GM12874 (cell line): ENCODE data around the gene F12.

Source experiments
- TF ChIP-seq, protein P1 (sequence below): IDR thresholded peaks from 2 replicates; pipeline ENCODE4 v1.5.1; 2011; ENCODE audit warnings: low read depth, mild to moderate bottlenecking, control low read depth, low read length, moderate library complexity; ENCODE audit not compliant: insufficient read depth

The F12 gene

DNA sequence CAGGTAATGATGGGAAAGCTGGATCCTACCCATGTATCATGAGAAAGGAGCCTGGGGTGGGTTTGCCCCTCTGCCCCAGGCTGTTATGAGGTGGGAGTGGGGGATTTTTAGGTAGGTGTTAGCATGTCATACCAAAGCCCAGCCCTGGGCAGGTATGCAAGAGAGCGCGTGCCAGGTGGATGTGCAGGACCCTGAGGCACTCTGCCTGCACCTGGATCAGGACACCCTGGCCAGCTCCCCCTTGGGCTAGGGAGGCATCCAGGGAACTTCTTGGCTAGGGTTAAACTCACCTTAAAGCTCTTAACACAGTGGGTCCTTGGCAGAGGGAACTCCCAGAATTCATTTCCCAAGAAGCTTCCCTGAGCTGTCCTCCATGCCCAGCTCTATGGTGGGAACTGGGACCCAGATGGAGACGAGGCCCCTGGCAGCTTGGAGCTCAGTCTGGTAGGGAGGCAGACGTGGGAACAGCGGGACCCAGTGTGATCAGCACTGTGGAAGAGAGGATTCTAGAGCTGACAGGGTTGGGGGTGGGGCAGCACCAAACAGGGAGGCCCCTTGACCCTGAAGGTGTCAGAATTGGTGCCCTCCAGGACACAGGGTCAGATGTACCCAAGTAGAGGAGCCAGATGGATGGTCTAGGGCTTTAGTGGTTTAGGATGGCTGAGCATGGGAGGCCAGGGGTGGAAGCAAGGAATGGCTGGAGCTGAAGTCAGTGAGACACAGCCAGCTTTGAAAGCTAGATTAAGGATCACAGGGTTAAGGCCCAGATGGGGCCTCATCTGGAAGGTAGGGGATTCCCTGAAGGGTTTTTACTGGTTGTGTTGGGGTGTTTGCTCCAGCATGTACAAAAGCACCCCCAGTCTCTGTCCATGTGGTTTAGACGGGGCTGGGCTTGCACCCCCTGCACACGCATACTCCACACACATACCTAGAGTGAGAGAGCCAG, 35.0 kb upstream of the F12 start:
- TF ChIP-seq, protein P1, sequence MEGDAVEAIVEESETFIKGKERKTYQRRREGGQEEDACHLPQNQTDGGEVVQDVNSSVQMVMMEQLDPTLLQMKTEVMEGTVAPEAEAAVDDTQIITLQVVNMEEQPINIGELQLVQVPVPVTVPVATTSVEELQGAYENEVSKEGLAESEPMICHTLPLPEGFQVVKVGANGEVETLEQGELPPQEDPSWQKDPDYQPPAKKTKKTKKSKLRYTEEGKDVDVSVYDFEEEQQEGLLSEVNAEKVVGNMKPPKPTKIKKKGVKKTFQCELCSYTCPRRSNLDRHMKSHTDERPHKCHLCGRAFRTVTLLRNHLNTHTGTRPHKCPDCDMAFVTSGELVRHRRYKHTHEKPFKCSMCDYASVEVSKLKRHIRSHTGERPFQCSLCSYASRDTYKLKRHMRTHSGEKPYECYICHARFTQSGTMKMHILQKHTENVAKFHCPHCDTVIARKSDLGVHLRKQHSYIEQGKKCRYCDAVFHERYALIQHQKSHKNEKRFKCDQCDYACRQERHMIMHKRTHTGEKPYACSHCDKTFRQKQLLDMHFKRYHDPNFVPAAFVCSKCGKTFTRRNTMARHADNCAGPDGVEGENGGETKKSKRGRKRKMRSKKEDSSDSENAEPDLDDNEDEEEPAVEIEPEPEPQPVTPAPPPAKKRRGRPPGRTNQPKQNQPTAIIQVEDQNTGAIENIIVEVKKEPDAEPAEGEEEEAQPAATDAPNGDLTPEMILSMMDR: no peak

DNA sequence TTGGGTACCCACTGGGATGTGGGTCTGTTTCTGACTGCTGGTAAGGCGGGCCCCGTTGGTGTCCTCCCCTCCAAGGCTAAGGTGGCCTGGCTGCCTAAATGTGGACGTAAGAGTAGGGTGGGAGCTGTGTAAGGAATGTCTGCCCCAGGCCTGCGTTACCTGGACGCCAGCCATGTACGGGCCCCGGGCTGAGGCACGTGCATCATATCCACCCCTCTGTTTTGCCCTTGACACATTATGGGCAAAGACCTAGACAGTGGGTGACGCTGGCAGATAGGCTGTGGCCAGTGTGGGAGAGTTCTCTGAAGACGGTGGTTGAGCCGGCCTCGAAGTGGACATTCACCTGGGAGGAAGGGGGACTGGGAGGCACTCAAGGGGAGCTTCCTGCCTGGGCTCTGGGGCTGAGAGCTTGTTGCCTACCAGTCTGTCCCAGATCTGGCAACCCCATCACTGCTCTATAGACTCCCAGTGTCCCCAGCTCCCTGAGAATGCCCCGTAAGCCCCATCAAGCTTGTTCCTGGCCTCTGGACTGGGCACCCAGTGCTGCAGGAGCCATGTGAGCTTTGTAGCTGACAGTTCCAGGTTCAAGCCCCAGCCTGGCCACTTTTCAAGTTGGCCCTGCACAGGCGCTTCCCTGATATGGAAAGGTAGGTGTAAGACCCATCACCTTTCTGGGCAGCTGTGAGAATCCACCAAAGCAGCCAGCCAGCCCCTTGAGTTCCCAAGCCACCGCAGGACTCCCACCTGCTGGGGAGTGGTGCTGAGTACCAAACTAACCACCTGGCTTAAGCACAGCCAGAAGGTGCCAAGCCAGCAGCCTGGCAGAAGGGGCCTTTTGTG, 34.0 kb upstream of the F12 start:
- TF ChIP-seq, protein P1: no peak

DNA sequence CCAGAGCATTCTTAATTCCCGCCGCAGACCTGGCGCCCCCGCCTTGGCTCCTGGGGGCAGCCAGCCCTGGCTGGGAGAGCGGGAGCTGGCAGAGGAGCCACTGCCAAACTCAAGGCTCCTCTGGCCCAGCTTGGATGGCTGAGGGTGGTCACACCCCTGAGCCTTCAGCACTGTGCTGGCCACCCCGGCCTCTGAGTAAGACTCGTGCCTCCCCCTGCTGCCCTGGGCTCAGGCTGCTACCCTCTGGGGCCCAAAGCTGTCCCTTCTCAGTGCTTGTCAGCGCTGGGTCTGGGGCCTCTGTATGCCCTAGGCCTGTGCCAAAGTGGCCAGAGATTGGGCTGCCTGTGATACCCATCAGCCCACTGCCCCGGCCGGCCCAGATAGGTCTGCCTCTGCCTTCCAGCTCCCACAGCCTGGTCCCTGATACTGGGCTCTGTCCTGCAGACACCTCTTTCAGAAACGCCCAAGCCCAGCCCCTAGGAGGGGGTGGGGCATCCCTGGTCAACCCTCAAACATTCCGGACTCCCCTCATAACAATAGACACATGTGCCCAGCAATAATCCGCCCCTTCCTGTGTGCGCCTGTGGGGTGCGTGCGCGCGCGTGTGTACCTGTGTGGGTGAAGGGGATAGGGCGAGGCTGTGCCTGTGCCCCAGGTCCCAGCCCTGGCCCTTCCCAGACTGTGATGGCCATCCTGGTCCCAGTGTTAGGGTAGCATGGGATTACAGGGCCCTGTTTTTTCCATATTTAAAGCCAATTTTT, 32.9 kb upstream of the F12 start:
- TF ChIP-seq, protein P1: no peak

DNA sequence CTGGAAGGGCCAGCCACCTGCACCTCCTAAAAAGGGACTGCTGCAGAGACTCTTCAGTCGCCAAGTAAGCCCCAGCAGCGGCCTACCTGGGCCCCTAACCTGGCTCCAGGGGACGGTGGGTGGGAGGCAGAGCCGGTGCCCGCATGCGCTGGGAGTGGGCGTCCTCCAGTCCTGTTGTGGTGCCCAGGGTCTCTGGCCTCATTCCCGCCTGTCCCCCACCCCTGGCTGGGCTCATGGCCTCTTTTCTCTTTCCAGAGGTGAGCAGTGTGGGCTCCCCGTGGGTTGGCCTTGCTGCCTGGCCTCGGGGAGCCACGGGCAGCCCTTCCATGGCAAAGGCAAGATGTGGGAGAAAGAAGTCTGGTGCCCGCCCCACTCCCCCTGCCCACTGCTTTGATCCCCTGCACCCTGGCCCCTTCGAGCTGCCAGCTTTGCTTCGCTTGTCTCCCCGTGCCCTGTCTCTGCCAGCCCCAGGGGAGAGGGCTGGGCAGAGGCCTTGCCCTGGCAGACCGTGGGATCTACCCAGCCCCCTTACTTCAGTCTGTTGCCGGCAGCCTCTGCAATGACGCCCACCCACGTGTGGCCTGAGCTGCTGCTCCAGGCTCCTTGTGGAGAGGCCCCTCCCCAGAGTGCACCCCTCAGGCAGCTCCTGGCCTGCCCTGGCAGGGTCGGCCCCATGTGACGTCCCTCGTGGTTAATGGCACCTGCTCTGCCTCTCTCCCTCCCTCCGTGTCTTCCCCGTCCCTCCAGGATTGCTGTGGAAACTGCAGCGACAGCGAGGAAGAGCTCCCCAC, 31.8 kb upstream of the F12 start:
- TF ChIP-seq, protein P1: no peak

DNA sequence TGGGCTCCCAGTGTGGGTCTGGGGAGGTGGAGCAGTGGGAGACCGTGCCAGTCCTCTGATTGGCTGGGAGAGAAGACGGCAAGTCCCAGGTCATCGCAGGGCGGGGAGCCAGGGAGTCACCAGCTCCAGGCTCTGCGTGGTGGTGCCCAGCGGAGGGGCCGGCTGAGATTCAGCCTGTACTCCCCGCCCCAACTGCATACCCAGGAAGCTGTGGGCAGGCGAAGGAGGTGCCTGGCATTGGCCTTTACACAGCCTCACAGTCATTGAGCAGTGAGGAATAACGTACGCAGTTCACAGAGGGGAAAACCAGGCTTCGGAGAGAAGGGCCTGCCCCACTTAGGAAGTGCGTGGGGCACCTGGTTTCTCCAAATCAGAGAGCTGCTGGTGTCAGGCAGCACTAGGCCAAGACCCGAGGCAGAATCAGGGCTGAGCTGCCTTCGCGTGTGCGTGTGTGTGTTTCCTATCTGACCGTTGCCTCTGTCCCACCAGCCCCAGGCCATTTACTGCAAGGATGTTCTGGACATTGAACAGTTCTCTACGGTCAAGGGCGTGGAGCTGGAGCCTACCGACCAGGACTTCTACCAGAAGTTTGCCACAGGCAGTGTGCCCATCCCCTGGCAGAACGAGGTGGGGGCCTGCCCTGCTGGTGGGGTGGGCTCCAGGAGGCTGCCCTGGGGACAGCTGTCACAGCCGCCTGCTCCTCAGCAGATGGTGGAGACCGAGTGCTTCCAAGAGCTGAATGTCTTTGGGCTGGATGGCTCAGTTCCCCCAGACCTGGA, 31.0 kb upstream of the F12 start:
- TF ChIP-seq, protein P1: no peak

DNA sequence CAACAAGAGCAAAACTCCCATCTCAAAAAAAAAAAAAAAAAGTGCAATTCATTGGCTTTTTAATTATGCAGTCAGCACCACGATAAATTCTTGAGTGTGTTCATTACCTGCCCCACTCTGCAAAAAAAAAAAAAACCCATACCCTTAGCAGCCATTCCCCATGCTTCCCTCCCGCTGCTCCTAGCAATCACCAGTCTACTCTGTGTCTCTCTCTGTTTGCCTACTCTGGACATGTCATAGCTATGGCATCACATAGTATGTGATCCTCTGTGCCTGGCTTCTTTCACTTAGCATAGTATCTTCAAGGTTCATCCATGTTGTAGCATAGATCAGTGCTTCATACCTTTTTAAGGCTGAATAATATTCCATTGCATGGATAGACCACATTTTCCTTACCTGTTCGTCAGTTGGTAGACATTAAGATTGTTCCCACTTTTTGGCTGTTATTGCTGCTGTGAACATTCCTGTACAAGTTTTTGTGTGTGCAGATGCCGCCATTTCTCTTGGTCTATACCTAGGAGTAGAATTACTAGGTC, 30.2 kb upstream of the F12 start:
- TF ChIP-seq, protein P1: no peak
